IPS-18a (cell line): ENCODE measurements around the gene AVP.
A peak's percentile ranks its signal among the peaks of the same experiment; 100 is the strongest.
"Not testable (repeated sequence)": the region's sequence is repeated elsewhere in the genome, so short reads cannot be mapped to it uniquely, and the experiment has no call there.

Source experiments
- H3K27ac ChIP-seq: one replicate; pipeline ENCODE4 v1.5.1; 2013; ENCODE audit warnings: low read length
- H3K27me3 ChIP-seq: one replicate; pipeline ENCODE4 v1.6.1; 2013; ENCODE audit warnings: mild to moderate bottlenecking, low read length; ENCODE audit not compliant: control insufficient read depth, insufficient read depth
- H3K36me3 ChIP-seq: one replicate; pipeline ENCODE4 v1.6.1; 2013; ENCODE audit warnings: low read depth, low read length; ENCODE audit not compliant: control insufficient read depth
- H3K4me1 ChIP-seq: one replicate; pipeline ENCODE4 v1.6.1; 2013; ENCODE audit warnings: low read depth, low read length; ENCODE audit not compliant: control insufficient read depth
- H3K4me3 ChIP-seq: one replicate; pipeline ENCODE4 v1.5.1; 2013; ENCODE audit warnings: low read length
- H3K9ac ChIP-seq: one replicate; pipeline ENCODE4 v1.6.1; 2013; ENCODE audit warnings: mild to moderate bottlenecking, low read length, moderate library complexity
- H3K9me3 ChIP-seq: one replicate; pipeline ENCODE4 v1.6.1; 2013; ENCODE audit warnings: low read depth, low read length; ENCODE audit not compliant: control insufficient read depth

AVP gene

GRCh38 chr20:3092611-3093379 is 8.3 kb upstream of the AVP start:
- H3K4me1 ChIP-seq: no peaks in the 10 kb centered on the region
- no peaks in the 10 kb centered on the region for H3K36me3 ChIP-seq
- no peaks in the 10 kb centered on the region for H3K27me3 ChIP-seq
- H3K9me3 ChIP-seq: no peaks in the 10 kb centered on the region
- H3K4me3 ChIP-seq: no peak overlapping the region
- H3K9ac ChIP-seq: no peak overlapping the region
- H3K27ac ChIP-seq: no peak overlapping the region

- no peaks in the 10 kb centered on the region for H3K27me3 ChIP-seq
- H3K9me3 ChIP-seq: no peaks in the 10 kb centered on the region
- no peak overlapping the region for H3K4me3 ChIP-seq
- H3K27ac ChIP-seq: no peak overlapping the region
- H3K9ac ChIP-seq: no peak overlapping the region
- no peaks in the 10 kb centered on the region for H3K36me3 ChIP-seq
- H3K4me1 ChIP-seq: no peaks in the 10 kb centered on the region
These were observed 6.0 kb upstream of the AVP start for GRCh38 chr20:3090565-3090964.

GRCh38 chr20:3088031-3088430 is 3.5 kb upstream of the AVP start:
- H3K27me3 ChIP-seq: peaks cover 15% of the 10 kb centered on the region
- H3K9ac ChIP-seq: no peak overlapping the region
- no peaks in the 10 kb centered on the region for H3K36me3 ChIP-seq
- H3K27ac ChIP-seq: no peak overlapping the region
- no peak overlapping the region for H3K4me3 ChIP-seq
- no peaks in the 10 kb centered on the region for H3K4me1 ChIP-seq
- no peaks in the 10 kb centered on the region for H3K9me3 ChIP-seq

- H3K27ac ChIP-seq: no peak overlapping the region
- no peak overlapping the region for H3K9ac ChIP-seq
- no peaks in the 10 kb centered on the region for H3K36me3 ChIP-seq
- peaks cover 37% of the 10 kb centered on the region for H3K27me3 ChIP-seq
- no peaks in the 10 kb centered on the region for H3K4me1 ChIP-seq
- no peaks in the 10 kb centered on the region for H3K9me3 ChIP-seq
- no peak overlapping the region for H3K4me3 ChIP-seq
These were observed 1.1 kb upstream of the AVP start for GRCh38 chr20:3085571-3086072.

GRCh38 chr20:3084986-3085360 is 449 bp upstream of the AVP start:
- Histone ChIP-seq H3K4me3 (no peak overlapping the region), H3K27me3 (peaks cover 39% of the 10 kb centered on the region), H3K4me1 (no peaks in the 10 kb centered on the region), H3K27ac (no peak overlapping the region), H3K9ac (no peak overlapping the region), H3K9me3 (no peaks in the 10 kb centered on the region), H3K36me3 (no peaks in the 10 kb centered on the region)

- Histone ChIP-seq H3K27ac (no peak overlapping the region), H3K9me3 (no peaks in the 10 kb centered on the region), H3K36me3 (no peaks in the 10 kb centered on the region), H3K4me1 (no peaks in the 10 kb centered on the region), H3K4me3 (peak overlapping the region; percentile 42), H3K27me3 (peaks cover 43% of the 10 kb centered on the region), H3K9ac (no peak overlapping the region)
These were observed 1.3 kb downstream of the AVP start for GRCh38 chr20:3082955-3083952.

- no peaks in the 10 kb centered on the region for H3K36me3 ChIP-seq
- H3K9ac ChIP-seq: no peak overlapping the region
- no peak overlapping the region for H3K27ac ChIP-seq
- H3K9me3 ChIP-seq: no peaks in the 10 kb centered on the region
- H3K27me3 ChIP-seq: peaks cover 43% of the 10 kb centered on the region
- H3K4me1 ChIP-seq: no peaks in the 10 kb centered on the region
- H3K4me3 ChIP-seq: peak overlapping the region; percentile 16
These were observed 2.1 kb downstream of the AVP start for GRCh38 chr20:3082306-3082951.

GRCh38 chr20:3081641-3082040 is 2.9 kb downstream of the AVP start:
- H3K27me3 ChIP-seq: peaks cover 43% of the 10 kb centered on the region
- H3K27ac ChIP-seq: no peak overlapping the region
- H3K4me1 ChIP-seq: no peaks in the 10 kb centered on the region
- no peaks in the 10 kb centered on the region for H3K9me3 ChIP-seq
- no peak overlapping the region for H3K4me3 ChIP-seq
- H3K36me3 ChIP-seq: no peaks in the 10 kb centered on the region
- no peak overlapping the region for H3K9ac ChIP-seq

GRCh38 chr20:3080939-3081388 is 3.6 kb downstream of the AVP start:
- H3K27me3 ChIP-seq: peaks cover 43% of the 10 kb centered on the region
- no peaks in the 10 kb centered on the region for H3K9me3 ChIP-seq
- H3K36me3 ChIP-seq: no peaks in the 10 kb centered on the region
- H3K27ac ChIP-seq: no peak overlapping the region
- no peak overlapping the region for H3K4me3 ChIP-seq
- H3K9ac ChIP-seq: no peak overlapping the region
- no peaks in the 10 kb centered on the region for H3K4me1 ChIP-seq

GRCh38 chr20:3077618-3078134 is 6.8 kb downstream of the AVP start:
- Histone ChIP-seq H3K36me3 (no peaks in the 10 kb centered on the region), H3K27ac (no peak overlapping the region), H3K4me3 (no peak overlapping the region), H3K9me3 (no peaks in the 10 kb centered on the region), H3K9ac (no peak overlapping the region), H3K4me1 (no peaks in the 10 kb centered on the region), H3K27me3 (peaks cover 33% of the 10 kb centered on the region)

GRCh38 chr20:3075315-3075714 is 9.2 kb downstream of the AVP start:
- peaks cover 31% of the 10 kb centered on the region for H3K27me3 ChIP-seq
- H3K27ac ChIP-seq, H3K9me3 ChIP-seq, H3K4me1 ChIP-seq, H3K36me3 ChIP-seq, H3K4me3 ChIP-seq, H3K9ac ChIP-seq: not testable (repeated sequence)
